ENCODE data around the gene SRD5A1.

SRD5A1 gene

DNA sequence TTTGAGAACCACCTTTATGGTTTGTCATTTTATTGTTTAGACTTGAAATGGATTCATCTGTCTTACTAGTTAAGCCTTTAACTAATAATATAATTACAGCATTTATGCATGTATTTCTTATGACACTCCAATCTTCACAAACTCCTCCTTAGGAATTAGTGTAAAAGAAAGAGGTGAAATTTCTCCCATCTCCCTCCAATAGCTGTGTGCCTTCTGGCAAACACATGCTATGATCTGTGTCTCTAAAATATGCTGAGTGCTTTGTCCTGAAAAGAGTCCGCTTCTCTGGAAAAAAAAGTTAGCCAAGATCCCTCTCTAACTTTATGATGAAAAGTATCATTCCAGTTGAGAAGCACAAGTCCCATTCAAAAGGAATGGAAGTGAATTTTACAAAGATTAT lies 66.1 kb downstream of the SRD5A1 start:
- peaks cover 2% of the 10 kb centered on the region for H3K27me3 ChIP-seq (ENCODE audit: insufficient read depth, poor library complexity, severe bottlenecking)
- no peak overlapping the region for H3K4me3 ChIP-seq (replicated peaks; ENCODE audit: insufficient read depth, low read length)
- TF ChIP-seq POLR2AphosphoS5 (IDR thresholded peaks at IDR 0.05; ENCODE audit: low read depth) (no peak), GABPA (IDR thresholded peaks at IDR 0.05; ENCODE audit: low read depth) (no peak), SPI1 (IDR thresholded peaks at IDR 0.05; ENCODE audit: borderline replicate concordance, low read depth) (no peak)
- TF ChIP-seq, protein P1, sequence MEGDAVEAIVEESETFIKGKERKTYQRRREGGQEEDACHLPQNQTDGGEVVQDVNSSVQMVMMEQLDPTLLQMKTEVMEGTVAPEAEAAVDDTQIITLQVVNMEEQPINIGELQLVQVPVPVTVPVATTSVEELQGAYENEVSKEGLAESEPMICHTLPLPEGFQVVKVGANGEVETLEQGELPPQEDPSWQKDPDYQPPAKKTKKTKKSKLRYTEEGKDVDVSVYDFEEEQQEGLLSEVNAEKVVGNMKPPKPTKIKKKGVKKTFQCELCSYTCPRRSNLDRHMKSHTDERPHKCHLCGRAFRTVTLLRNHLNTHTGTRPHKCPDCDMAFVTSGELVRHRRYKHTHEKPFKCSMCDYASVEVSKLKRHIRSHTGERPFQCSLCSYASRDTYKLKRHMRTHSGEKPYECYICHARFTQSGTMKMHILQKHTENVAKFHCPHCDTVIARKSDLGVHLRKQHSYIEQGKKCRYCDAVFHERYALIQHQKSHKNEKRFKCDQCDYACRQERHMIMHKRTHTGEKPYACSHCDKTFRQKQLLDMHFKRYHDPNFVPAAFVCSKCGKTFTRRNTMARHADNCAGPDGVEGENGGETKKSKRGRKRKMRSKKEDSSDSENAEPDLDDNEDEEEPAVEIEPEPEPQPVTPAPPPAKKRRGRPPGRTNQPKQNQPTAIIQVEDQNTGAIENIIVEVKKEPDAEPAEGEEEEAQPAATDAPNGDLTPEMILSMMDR (IDR thresholded peaks at IDR 0.05; ENCODE audit: insufficient read depth, low read length) = no peak
- TF ChIP-seq, protein P2, sequence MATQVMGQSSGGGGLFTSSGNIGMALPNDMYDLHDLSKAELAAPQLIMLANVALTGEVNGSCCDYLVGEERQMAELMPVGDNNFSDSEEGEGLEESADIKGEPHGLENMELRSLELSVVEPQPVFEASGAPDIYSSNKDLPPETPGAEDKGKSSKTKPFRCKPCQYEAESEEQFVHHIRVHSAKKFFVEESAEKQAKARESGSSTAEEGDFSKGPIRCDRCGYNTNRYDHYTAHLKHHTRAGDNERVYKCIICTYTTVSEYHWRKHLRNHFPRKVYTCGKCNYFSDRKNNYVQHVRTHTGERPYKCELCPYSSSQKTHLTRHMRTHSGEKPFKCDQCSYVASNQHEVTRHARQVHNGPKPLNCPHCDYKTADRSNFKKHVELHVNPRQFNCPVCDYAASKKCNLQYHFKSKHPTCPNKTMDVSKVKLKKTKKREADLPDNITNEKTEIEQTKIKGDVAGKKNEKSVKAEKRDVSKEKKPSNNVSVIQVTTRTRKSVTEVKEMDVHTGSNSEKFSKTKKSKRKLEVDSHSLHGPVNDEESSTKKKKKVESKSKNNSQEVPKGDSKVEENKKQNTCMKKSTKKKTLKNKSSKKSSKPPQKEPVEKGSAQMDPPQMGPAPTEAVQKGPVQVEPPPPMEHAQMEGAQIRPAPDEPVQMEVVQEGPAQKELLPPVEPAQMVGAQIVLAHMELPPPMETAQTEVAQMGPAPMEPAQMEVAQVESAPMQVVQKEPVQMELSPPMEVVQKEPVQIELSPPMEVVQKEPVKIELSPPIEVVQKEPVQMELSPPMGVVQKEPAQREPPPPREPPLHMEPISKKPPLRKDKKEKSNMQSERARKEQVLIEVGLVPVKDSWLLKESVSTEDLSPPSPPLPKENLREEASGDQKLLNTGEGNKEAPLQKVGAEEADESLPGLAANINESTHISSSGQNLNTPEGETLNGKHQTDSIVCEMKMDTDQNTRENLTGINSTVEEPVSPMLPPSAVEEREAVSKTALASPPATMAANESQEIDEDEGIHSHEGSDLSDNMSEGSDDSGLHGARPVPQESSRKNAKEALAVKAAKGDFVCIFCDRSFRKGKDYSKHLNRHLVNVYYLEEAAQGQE (IDR thresholded peaks at IDR 0.05; ENCODE audit: insufficient replicate concordance, low read depth) = no peak
- no peak for DNase-seq (ENCODE audit: low read depth in 1 of 2, low spot score in 1 of 2)
- no peak overlapping the region for H3K27ac ChIP-seq (replicated peaks)

DNA sequence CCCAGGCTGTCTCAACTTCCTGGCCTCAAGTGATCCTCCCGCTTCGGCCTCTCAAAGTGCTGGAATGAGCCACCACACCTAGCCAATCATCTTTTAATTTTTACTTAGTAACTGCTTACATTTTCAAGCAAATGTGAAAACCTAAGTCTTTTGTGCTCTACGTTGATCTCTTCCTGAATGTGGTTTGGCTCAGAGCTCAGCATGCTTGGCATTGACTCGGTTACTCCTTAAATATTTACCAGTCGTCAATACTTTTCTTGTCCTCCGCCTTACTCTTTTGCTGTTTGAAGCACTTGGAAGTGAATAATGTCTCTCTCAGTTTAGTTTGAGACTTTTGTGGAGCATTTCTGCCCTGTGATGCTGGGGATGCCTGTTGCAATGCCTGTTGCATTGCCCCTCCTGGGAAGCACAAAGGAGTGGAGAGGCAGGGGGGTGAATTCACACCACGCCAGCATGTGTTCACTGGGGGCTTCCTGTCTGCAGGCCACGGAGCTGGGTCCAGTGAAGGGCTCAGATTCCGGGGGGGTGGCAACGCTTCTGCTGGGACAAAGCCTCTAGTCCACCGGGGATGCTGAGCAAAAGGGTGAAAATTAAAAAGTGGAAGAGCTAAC lies 66.9 kb downstream of the SRD5A1 start:
- Histone ChIP-seq H3K27ac (replicated peaks) (no peak overlapping the region), H3K4me3 (replicated peaks; ENCODE audit: insufficient read depth, low read length) (no peak overlapping the region), H3K27me3 (ENCODE audit: insufficient read depth, poor library complexity, severe bottlenecking) (peaks cover 2% of the 10 kb centered on the region)
- DNase-seq (ENCODE audit: low read depth in 1 of 2, low spot score in 1 of 2) = no peak
- TF ChIP-seq GABPA (IDR thresholded peaks at IDR 0.05; ENCODE audit: low read depth) = no peak
- TF ChIP-seq, protein P2 (IDR thresholded peaks at IDR 0.05; ENCODE audit: insufficient replicate concordance, low read depth) = no peak
- TF ChIP-seq POLR2AphosphoS5 (IDR thresholded peaks at IDR 0.05; ENCODE audit: low read depth) = no peak
- TF ChIP-seq, protein P1 (IDR thresholded peaks at IDR 0.05; ENCODE audit: insufficient read depth, low read length) = no peak
- no peak for TF ChIP-seq SPI1 (IDR thresholded peaks at IDR 0.05; ENCODE audit: borderline replicate concordance, low read depth)

DNA sequence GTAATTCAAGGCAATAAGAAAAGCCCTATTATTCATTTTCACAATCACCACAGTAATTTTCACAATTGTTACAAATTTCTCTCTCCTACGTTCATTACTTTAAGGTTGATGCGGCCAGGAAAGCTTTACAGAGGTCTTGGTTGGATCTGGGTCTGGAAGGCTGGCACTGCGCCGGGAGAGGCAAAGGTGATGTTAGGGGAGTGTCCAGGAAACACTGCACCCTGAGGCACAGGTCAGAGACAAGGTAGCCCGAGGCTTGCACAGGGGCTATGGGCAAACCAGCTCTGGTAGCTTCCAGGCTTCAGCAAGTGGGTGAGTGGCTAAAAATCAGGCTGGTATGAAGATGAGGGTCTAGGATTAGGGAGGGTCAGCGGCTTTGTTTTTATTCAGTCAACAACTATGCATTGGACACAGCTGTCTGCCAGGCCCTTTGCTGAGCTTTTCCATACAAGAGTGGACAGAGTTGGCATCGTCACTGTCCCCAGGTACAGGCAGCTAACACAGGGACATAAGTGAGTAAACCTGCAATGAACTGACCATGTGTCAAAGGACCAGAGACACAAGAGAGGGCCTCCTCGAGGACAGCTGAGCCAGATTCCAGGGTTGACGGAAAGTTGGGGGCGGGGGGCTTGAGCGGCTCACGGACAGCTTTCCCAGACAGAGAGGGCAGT lies 67.6 kb downstream of the SRD5A1 start:
- H3K4me3 ChIP-seq (replicated peaks; ENCODE audit: insufficient read depth, low read length) = no peak overlapping the region
- no peak for DNase-seq (ENCODE audit: low read depth in 1 of 2, low spot score in 1 of 2)
- peaks cover 2% of the 10 kb centered on the region for H3K27me3 ChIP-seq (ENCODE audit: insufficient read depth, poor library complexity, severe bottlenecking)
- H3K27ac ChIP-seq (replicated peaks) = no peak overlapping the region
- no peak for TF ChIP-seq POLR2AphosphoS5 (IDR thresholded peaks at IDR 0.05; ENCODE audit: low read depth)
- TF ChIP-seq SPI1 (IDR thresholded peaks at IDR 0.05; ENCODE audit: borderline replicate concordance, low read depth) = no peak
- TF ChIP-seq, protein P1 (IDR thresholded peaks at IDR 0.05; ENCODE audit: insufficient read depth, low read length) = no peak
- no peak for TF ChIP-seq GABPA (IDR thresholded peaks at IDR 0.05; ENCODE audit: low read depth)

All from HL-60 (cell line).